DMS53 treated with DMSO at 0.1 percent for 48 hours (cell line): Measurements from ENCODE around the gene RIN3.
A peak's percentile ranks its signal among the peaks of the same experiment; 100 is the strongest.

Experiments used
- DNase-seq: peaks from one replicate; lab custom pipeline; 2025; ENCODE audit not compliant: unreplicated experiment; lab: John Stamatoyannopoulos, UW

The RIN3 gene

DNA sequence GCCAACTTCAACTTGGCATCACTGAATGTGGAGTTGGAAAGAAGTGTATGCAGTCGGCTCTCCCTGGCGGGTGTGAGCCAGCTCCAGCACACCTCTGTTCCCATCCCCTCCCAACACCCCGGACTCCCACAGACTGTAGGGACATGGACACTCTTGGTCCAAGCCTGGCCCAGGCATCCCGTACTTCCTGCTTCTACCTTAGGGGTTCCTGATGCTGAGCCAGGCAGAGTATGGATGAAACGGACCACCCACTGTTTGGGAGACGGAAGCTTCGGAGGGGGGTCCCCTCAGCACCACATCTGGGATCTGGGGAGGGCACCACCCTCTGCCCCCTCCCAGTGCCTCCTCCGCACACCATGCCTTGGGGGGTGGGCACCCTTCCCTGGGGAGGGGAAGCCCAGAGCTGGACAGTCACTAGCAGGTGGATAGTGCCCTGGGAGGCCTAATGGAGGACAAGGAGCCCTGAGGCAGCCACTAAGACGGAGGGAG lies 172.9 kb downstream of the RIN3 start:
- DNase-seq = no peak

DNA sequence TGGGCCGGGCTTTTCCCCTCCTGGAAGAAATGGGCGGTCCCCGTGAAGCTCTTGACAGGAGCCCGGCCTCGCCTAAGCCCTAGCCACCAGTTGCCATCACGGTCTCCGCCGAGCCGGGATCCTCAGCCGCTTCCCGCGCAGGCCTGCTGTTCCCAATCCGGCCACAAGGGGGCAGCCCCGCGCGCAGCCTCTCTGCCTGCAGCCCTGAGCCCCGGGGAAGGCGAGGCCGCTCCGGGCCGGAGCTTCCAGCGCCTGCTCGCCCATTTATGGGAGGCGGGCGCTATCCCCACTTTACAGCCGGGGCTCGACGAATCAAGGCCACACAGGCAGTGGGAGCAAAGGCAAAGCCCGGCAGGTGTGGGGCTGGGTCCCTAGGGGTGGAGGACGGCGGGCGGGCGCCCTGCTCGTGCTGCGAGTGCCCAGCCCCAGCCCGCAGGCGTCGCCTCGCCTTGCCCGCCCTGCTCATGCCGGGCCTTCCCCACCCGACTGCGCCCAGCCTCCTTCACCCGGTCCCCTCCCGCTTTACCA lies 173.4 kb downstream of the RIN3 start:
- peak; percentile 52 for DNase-seq

DNA sequence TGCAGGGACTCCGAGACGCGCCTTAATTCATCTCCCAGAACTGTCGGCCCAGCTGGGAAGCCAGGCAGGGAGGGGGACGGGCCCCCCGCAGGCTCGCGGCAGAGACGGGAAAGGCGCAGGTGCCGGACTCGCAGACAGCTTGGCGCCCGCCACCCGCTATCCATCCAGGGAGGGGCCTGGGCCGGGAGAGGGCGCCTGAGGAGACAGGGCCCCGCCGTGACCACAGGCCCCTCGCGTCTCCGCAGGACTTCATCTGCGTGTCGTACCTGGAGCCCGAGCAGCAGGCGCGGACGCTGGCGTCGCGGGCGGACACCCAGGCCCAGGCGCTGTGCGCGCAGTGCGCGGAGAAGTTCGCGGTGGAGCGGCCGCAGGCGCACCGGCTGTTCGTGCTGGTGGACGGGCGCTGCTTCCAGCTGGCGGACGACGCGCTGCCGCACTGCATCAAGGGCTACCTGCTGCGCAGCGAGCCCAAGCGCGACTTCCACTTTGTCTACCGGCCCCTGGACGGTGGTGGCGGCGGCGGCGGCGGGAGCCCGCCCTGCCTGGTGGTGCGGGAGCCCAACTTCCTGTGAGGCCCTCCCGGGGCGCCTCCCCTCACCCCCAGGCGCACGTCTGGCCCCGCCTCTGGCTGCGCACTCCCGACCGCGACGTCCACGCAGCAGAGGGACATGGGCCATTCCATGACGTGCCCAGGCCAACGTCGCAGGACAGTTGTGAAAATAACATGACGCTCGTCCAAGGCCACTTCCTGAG lies 174.3 kb downstream of the RIN3 start:
- DNase-seq = peak; percentile 51

DNA sequence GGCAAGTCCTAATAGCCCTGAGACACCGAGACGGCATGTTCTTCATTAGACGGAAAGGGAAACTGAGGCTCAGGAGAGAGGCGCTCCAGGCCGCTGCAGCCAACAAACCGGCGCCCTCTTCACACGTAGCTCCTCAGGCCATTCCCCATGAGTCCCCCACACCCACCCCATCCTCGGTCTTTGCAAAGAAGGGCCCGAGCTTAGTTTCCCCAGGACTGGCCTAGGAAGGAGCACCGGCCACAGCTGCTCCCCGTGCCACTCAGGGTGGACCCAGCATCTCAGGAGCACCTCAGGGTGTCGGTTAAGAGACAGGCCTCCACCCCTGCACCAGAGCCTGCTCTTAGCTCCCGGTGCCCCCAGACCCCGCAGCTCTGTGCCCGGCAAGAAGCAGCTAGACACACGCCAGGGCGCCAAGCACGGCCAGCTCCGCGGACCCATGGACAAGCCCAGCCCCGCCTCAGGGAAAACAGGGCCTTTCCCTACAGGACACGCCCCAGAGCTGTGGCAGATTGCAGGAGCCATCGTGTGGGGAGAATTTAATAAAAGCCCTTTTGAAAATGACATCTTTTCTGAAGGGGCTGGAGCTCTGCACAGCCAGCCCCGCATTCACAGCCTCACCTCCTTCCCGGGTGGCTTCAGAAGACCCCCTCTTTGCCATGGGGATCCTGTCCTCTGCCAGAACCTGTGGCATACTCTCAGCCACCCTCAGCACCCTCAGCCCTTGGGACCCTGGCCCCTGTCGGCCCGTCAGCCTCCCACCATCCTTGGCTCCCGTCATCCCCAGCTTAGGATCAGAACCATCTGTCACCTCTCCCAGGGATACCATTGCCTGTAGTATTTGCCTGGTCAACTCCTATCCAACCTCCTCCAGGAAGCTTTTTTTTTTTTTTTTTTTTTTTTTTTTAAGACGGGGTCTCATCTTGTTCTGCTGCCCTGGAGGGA lies 175.1 kb downstream of the RIN3 start:
- no peak for DNase-seq

DNA sequence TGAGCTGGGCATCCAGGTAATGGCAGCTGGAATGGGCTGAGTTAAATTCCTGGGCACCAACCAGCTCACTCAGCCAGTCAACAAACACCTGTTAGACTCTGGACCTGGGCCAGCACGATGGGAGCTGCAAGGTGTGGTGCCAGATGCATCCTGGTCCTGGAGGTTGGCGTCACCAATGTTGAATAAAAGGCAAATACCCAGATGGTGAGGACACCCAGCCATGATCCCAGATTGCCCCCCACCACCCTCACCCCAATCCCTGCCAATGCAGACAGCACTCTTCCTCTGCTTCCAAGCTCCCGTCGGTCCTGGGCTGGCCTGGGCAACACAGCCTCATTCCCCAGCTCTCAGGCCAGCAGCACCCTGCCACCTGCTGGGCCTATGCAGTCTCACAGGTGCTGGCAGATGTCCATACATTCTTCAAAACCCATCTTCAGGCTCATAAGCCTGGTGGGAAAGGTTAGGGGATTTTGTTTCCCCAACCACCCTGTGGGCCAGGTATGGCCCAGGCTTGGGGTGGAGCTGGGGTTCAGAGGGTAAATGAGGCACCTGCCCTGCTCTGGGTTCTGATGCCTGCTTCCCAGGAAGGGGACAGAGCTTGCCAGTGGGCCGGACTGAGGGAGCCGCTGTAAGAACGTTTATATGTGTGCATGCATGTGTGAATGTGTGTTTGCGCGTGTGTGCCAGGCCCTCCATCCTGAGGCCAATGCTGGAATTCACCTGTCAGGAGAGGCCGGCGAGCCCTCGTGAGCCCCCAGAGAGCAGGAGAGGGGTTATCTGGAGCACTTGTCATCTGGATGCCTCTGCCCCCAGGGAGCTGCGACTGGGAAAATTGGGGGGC lies 176.8 kb downstream of the RIN3 start:
- DNase-seq = peak; percentile 48

DNA sequence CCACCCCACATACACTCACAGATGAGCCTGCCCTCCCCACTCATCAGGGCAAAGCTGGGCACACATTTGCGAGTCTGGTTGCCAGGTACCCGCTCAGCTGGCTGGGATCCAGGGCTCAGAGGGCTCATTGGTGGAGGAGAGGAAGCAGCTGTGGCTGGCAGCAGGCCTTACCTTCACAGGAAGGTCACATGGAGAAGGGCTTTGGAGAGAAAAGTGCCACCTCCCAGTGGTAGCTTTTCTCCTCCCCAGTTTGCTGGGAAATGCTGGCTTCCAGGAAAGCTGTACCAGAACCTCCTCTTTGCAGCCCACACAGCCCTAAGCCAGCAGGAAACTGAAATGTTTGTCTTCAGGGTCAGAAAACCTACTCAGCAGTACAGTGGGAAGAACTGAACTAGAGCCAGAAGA lies 179.2 kb downstream of the RIN3 start:
- DNase-seq = peak; percentile 78

DNA sequence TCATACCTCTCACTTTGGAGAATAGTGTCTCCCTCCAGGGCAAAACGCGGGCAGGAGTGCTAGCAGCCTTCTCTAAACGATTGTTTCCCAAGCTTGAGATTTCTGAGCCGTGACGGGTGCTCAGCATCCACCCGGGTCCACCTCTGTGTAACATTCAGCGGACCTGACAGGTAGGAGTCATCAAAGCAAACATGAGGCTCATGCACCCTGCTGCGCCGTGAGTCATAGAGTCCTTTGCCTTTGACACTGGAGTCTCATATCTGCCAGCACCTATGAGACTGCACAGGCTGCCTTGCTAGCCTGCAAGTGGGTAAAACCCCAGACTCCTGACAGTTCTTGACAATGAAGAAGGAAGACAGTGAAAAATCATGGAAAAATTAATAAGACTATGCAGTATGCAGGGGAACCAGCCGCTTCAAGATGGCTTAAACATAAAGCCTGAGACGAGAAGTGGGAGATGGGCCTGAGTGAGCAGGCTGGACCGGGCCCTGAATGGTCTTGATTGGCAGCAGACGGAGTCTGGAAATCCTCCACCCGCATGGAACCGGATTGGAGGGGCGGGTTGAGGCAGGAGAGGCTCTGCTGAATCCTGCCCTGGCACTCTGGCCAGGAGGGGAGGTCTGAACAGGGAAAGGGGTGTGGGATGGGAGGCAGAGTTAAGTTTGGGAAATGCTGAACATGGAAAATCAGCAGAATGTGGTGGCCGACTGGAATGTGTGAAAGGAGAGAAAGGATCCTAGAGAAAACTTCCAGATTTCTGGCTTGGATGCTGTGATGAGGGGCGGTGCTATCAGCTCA lies 180.6 kb downstream of the RIN3 start:
- DNase-seq = peak; percentile 88

DNA sequence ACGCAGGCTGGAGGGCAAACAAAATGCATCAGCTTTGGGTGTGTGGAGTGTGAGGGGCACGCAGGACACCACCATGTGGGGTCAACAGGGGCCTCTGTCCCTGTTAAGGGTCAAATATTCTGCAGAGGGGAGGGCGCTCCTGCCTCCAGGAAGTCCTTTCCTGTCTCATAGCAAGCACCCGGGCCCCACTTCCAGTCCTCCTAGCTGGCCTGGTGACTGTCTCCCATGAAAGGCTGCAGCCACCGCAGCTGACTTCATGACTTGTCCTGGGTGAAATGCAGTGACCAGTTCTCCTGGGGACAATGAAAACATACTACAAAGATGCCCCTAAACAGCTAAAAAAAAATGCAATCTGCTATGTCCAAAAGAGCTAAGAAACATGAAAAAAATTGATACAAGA lies 181.2 kb downstream of the RIN3 start:
- DNase-seq = no peak

DNA sequence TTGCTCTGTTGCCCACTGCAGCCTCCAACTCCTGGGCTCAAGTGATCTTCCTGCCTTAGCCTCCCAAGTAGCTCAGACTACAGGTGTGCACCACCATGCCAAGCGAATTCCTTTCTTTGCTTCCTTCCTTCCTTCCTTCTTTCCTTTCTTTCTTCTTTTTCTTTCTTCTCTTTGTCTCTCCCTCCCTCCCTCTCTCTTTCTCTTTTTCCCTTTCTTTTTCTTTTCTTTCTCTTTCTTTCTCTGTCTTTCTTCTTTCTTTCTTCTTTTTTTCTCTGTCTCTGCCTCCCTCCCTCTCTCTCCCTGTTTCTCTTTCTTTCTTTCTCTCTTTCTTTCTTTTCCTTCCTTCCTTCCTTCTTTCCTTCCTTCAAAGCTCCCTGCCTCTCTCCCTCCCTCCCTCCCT lies 182.0 kb downstream of the RIN3 start:
- no peak for DNase-seq

DNA sequence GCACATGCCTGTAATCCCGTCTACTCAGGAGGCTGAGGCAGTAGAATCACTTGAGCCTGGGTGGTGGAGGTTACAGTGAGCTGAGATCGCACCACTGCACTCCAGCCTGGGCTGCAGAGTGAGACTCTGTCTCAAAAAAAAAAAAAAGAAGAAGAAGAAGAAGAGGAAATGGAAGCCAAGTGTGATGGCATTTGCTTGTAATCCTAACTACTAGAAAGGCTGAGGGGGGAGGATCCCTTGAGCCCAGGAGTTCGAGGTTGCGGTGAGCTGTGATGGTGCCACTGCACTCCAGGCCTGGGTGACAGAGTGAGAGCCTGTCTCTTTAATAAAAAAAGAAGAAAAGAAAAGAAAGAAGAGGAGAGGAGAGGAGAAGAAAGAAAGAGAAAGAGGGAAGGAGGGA lies 182.8 kb downstream of the RIN3 start:
- no peak for DNase-seq

DNA sequence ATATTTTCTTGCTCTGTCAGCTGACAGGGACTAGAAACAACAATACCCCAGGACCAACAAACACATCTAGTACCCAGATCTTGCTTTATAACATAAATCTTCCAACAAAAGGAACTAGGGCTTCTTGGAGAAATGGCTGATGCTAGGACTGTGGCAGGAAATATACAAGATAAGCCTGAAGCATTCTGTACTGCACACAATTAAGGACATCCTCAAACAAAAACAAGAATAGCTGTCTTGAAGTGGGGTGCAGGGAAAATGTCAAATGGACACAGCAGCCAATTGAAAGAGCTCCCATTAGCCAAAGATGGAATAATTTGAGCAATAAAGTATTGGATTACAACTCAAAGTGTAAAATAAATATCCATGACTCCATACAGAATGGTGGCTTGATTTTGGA lies 184.8 kb downstream of the RIN3 start:
- DNase-seq = no peak

DNA sequence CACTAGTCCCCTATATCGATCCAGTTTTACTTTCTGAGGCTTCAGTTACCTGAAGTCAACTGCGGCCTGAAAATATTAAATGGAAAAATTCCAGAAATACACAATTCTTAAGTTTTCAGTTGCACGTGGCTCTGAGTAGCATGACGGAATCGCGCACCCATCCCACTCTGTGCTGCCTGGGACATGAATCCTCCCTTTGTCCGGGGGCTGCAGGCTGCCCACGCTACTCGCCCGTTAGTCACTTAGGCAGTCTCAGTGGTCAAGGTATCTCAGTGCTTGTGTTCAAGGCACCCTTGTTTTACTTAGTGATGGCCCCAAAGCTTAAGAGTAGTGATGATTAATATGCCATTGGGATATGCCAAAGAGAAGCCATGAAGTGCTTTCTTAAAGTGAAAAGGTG lies 188.2 kb downstream of the RIN3 start:
- DNase-seq = no peak

DNA sequence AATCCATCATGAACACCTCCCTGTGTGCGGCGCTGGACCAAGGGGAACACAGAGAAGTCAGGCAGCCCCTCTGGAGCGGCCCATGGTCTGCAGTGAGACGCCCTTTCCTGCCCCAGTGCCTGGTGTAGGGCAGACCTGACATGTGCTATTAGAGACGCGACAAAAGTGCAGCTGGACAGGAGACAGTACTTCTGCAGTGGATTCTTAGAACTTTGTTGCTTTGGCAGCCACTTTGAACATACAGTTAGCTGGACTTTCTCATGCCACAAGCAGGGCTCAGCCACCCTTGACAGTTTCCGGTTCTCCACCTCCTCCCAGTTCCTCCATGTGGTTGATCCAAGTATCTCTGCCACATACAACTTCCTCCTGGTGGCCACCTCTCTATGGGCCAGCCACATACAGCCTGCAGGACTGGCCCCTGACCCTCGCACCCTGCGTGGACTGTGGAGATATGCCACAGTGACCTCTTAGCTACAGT lies 188.9 kb downstream of the RIN3 start:
- DNase-seq = no peak

DNA sequence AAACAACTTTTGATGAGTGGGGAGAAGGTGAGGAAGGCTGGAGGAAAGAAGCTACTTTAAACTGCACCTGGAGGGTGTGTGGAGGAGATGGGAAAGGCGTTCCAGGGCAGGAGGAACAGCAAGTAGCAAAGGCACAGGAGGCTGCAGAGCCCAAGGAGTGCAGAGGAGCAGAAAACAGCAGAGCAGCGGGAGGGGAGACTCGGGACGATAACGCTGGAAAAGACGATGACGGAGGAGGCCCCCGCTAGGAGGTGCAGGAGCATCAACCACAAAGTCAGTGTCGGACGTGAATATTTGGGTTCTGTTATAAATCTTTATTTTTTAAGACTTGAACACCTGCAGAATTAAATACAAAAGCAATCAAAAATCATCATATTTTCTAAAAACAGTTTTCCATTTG lies 189.9 kb downstream of the RIN3 start:
- DNase-seq = no peak

DNA sequence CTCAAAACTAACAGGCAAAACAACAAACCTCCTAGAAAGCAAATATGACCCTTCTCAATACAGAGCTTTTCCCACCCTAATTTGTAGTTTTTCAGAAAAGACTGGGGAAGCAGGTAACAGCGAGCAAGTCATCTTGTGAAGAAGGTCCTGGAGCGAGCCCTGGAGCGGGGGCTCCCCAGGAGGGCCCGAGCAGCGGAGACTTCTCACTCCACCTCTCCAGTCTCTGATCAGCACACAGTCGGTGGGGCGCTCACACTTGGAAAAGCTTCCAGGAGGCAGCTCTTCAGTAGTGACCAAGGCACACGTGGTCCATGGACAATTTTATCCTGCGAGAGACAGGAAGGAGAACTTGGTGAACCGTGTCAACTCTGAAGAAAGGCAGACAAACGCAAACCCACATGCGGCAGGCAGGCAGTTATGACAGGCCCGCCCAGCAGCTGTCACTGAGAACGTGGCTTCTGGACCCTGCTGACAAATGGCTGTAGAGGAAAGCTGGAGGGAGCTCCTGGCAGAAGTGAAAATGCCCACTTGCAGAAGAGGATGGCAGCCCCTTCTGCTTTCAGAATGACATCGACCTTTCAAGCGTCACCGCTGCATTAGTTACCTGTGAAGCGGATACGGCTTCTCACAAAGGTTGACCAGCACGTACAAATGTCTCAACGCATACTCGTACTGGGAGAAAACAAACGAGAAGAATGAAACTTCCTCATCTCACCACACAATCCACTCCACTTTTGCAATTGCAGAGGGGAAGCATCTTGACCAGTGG lies 190.6 kb downstream of the RIN3 start:
- no peak for DNase-seq

DNA sequence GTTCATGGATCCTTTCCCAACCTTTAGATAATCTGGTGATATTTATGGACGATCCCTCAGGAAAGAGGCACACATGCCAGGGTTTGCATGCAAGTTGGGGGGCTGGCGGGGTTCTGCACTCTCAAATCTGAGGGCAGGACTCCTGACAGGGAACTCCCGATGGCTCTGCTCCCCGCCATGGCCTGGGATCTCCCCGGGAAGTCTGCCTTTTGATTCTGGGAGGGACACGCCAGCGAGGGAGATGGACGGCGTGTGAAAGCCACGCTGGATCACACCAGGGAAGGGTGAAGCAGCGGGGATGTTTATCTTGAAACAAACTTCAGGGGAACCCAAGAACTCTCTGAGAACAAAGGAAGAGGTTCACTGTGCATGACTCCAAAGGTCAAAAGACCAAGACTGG lies 191.2 kb downstream of the RIN3 start:
- no peak for DNase-seq

DNA sequence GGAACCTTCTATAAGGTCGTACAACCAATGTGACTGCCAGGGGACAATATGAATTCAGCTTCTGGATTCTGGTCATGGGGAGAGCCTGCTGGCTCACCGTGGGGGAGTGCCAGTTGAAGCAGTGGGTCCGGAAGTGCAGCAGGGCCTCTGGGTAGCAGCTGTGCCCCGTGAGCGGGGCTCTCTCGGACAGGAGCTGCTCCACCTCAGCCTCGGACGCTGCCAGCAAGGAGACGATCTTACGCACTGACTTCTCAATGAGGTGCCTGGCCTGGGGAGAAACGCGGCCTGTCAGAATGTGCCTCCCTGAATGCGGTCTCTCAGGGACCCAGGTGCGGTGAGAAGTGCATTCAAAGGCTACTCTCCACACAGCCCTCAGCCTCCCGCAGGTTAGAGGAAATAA lies 192.8 kb downstream of the RIN3 start:
- DNase-seq = no peak

DNA sequence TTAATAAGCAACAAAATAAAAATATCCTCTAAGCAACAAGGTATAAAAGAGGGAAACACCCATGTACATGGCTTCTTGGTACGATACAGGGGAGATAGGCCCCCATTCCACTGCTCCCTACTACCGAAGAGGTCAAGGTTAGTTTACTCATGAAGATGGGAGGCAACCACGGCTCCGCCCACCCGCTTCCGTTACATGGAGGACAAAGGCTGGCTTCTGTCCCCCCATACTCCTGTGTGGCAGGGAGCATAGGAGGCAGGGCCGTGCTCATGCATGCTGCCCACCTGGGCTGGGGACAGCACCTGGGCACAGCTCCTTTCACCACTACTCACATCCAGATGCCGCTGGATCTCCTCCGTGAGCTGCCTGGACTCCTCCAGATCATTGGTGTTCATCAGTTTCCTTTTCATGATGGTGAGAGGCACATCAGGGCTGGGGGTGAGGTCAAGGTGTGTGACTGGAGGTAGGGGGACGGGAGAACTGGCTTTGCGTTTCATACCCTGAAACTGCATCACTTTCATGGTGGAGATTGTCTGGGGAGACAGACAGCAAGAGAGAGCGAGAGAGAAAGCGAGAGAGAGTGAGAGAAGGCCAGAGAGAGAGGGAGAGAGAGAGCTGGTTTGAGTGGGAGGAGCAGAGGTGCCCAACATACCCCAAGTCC lies 195.9 kb downstream of the RIN3 start:
- no peak for DNase-seq

DNA sequence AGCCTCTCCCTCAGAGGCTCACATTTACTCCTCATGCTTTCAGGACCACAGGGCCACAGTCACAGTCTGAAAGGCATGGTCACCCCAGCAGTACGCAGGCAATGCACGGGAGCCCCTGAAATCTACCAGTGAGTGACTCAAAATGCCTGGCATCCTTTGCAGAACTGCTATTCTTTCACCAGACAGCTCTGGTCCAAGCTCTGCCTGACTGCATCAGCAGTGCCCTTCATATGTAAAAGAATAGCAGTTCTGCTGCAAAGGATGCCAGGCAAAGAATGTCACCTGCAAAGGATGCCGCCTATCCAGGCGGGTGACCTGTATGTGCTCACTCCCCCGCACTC lies 196.4 kb downstream of the RIN3 start:
- DNase-seq = no peak
